IMR-90 (cell line): ENCODE results near the gene NRM.

Source experiments
- CEBPB ChIP-seq: IDR thresholded peaks from 2 replicates; pipeline ENCODE4 v1.6.1; 2012; ENCODE audit warnings: low read depth, low read length, improper control_type of control experiment
- FOS ChIP-seq: fragments of 150-350 bp; IDR thresholded peaks from 2 replicates; pipeline ENCODE4 v1.6.1; 2016; ENCODE audit warnings: low read depth, low read length
- MAFK ChIP-seq: IDR thresholded peaks from 2 replicates; pipeline ENCODE4 v1.6.1; 2012; ENCODE audit warnings: low read depth, low read length, improper control_type of control experiment
- MAZ ChIP-seq: IDR thresholded peaks from 2 replicates; pipeline ENCODE4 v1.6.1; 2012; ENCODE audit warnings: low read depth, mild to moderate bottlenecking, low read length, improper control_type of control experiment, moderate library complexity, borderline replicate concordance
- MXI1 ChIP-seq: IDR thresholded peaks from 2 replicates; pipeline ENCODE4 v1.6.1; 2012; ENCODE audit warnings: low read depth, mild to moderate bottlenecking, low read length, moderate library complexity, borderline replicate concordance
- POLR2A ChIP-seq: IDR thresholded peaks from 2 replicates; pipeline ENCODE4 v1.6.1; 2012; ENCODE audit warnings: mild to moderate bottlenecking, low read depth, low read length
- RAD21 ChIP-seq: IDR thresholded peaks from 2 replicates; pipeline ENCODE4 v1.6.1; 2012; ENCODE audit warnings: low read length, improper control_type of control experiment
- RFX5 ChIP-seq: IDR thresholded peaks from 2 replicates; pipeline ENCODE4 v1.8.0; 2012; ENCODE audit warnings: low read depth, mild to moderate bottlenecking, low read length, moderate library complexity
- SMC3 ChIP-seq: fragments of 150-350 bp; IDR thresholded peaks from 2 replicates; pipeline ENCODE4 v1.6.1; 2016; ENCODE audit warnings: low read depth, mild to moderate bottlenecking, antibody characterized with exemption, low read length, moderate library complexity
- TF ChIP-seq, protein P1 (sequence below): conservative IDR thresholded peaks from 2 replicates; pipeline ENCODE4 v1.5.1; 2012; ENCODE audit warnings: mild to moderate bottlenecking, low read depth, low read length, improper control_type of control experiment
- TF ChIP-seq, protein P2 (sequence below): fragments of 150-350 bp; IDR thresholded peaks from 2 replicates; pipeline ENCODE4 v1.6.1; 2017; ENCODE audit warnings: mild to moderate bottlenecking, antibody characterized with exemption, low read length, low read depth
- TF ChIP-seq, protein P3 (sequence below): fragments of 150-350 bp; IDR thresholded peaks from 2 replicates; pipeline ENCODE4 v1.6.1; 2016; ENCODE audit warnings: low read depth, mild to moderate bottlenecking, low read length, moderate library complexity, borderline replicate concordance

DNA sequence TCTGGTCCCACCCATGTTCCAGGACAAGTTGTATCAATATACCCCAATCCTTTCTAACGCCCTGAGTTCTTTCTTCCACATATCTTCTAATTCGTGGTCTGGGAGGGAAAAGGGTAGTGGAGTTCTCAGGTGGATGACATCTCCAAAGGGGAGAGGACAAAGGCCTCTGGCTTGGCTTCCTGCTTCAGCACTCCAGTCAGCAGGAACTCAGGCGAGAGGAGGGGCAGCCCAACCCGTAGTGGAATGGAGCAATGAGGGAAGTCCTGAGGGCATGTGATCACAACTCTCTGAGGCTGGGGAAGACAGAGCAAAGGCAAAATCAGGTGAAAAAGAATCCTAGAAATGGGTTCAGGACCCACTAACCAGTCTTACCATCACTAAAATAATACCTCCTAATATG, 9.6 kb upstream of the NRM start:
- TF ChIP-seq, protein P1, sequence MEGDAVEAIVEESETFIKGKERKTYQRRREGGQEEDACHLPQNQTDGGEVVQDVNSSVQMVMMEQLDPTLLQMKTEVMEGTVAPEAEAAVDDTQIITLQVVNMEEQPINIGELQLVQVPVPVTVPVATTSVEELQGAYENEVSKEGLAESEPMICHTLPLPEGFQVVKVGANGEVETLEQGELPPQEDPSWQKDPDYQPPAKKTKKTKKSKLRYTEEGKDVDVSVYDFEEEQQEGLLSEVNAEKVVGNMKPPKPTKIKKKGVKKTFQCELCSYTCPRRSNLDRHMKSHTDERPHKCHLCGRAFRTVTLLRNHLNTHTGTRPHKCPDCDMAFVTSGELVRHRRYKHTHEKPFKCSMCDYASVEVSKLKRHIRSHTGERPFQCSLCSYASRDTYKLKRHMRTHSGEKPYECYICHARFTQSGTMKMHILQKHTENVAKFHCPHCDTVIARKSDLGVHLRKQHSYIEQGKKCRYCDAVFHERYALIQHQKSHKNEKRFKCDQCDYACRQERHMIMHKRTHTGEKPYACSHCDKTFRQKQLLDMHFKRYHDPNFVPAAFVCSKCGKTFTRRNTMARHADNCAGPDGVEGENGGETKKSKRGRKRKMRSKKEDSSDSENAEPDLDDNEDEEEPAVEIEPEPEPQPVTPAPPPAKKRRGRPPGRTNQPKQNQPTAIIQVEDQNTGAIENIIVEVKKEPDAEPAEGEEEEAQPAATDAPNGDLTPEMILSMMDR: no peak
- TF ChIP-seq MAZ (no peak), POLR2A (no peak), RAD21 (no peak), MXI1 (no peak), CEBPB (no peak), SMC3 (no peak), FOS (no peak), MAFK (no peak), RFX5 (no peak)
- TF ChIP-seq, protein P2, sequence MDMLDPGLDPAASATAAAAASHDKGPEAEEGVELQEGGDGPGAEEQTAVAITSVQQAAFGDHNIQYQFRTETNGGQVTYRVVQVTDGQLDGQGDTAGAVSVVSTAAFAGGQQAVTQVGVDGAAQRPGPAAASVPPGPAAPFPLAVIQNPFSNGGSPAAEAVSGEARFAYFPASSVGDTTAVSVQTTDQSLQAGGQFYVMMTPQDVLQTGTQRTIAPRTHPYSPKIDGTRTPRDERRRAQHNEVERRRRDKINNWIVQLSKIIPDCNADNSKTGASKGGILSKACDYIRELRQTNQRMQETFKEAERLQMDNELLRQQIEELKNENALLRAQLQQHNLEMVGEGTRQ: no peak
- TF ChIP-seq, protein P3, sequence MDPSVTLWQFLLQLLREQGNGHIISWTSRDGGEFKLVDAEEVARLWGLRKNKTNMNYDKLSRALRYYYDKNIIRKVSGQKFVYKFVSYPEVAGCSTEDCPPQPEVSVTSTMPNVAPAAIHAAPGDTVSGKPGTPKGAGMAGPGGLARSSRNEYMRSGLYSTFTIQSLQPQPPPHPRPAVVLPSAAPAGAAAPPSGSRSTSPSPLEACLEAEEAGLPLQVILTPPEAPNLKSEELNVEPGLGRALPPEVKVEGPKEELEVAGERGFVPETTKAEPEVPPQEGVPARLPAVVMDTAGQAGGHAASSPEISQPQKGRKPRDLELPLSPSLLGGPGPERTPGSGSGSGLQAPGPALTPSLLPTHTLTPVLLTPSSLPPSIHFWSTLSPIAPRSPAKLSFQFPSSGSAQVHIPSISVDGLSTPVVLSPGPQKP: no peak
